Endothelial cell of umbilical vein (primary cell): ENCODE data around the gene TNFRSF1A.

Experiments used
- CTCF ChIP-seq, 2 donors: IDR thresholded peaks; 1 replicate in 1 of 2; 2 replicates in 1 of 2; pipeline ENCODE4 v1.5.1; 2011; ENCODE audit warnings: low read length in 2 of 2, mild to moderate bottlenecking in 2 of 2, moderate library complexity in 2 of 2, control low read depth in 1 of 2, inconsistent platforms in 1 of 2, low read depth in 1 of 2; ENCODE audit not compliant: insufficient read depth in 1 of 2; ENCODE audit errors: extremely low read depth in 1 of 2
- JUN ChIP-seq: IDR thresholded peaks from 2 replicates; pipeline ENCODE4 v1.6.1; 2011; ENCODE audit warnings: borderline replicate concordance, low read depth; ENCODE audit not compliant: insufficient read length, insufficient read depth
- POLR2A ChIP-seq: IDR thresholded peaks from 2 replicates; pipeline ENCODE4 v1.6.1; 2012; ENCODE audit warnings: low read depth, mild to moderate bottlenecking, control low read depth, low read length
- POLR2AphosphoS5 ChIP-seq: IDR thresholded peaks from 2 replicates; pipeline ENCODE4 v1.6.1; 2012; ENCODE audit warnings: low read depth, mild to moderate bottlenecking, control low read depth, low read length, moderate library complexity; ENCODE audit not compliant: insufficient read depth

- TF ChIP-seq JUN (no peak), CTCF (IDR thresholded peaks at IDR 0.05; ENCODE audit: extremely low read depth in 1 of 2, insufficient read depth in 1 of 2, low read depth in 1 of 2, low read length in 2 of 2) (no peak), POLR2AphosphoS5 (no peak), POLR2A (no peak)
These were observed 38.8 kb downstream of the TNFRSF1A start for GRCh38 chr12:6303071-6303470.
